Measurements from ENCODE around the gene FKBP2.

The FKBP2 gene

GRCh38 chr11:64250415-64251015 is 9.6 kb downstream of the FKBP2 start:
- DNase-seq, result no peak

GRCh38 chr11:64251016-64251752 is 10.3 kb downstream of the FKBP2 start, which contains the start of gene PLCB3:
PLCB3 (plus strand) TSS chr11:64251530; CDS start chr11:64251650, 120 bp downstream.
- peak; percentile 70 to 75 for DNase-seq

- no peak for DNase-seq
Measured at GRCh38 chr11:64251753-64252002, 10.8 kb downstream of the FKBP2 start.

- DNase-seq, result peak in 1 of 2 donors; percentile 52
Measured at GRCh38 chr11:64252003-64252872, 11.3 kb downstream of the FKBP2 start.

GRCh38 chr11:64253043-64253442 is 12.1 kb downstream of the FKBP2 start:
- no peak for DNase-seq

- DNase-seq, result no peak
Measured at GRCh38 chr11:64253481-64253880, 12.6 kb downstream of the FKBP2 start.

GRCh38 chr11:64254326-64254725 is 13.4 kb downstream of the FKBP2 start:
- DNase-seq, result no peak

- DNase-seq, result no peak
Measured at GRCh38 chr11:64255135-64256128, 14.5 kb downstream of the FKBP2 start.

- DNase-seq, result no peak
Measured at GRCh38 chr11:64256300-64256699, 15.4 kb downstream of the FKBP2 start.

- no peak for DNase-seq
Measured at GRCh38 chr11:64258356-64258755, 17.5 kb downstream of the FKBP2 start.

GRCh38 chr11:64258946-64259532 is 18.1 kb downstream of the FKBP2 start:
- no peak for DNase-seq

- no peak for DNase-seq
Measured at GRCh38 chr11:64259533-64260067, 18.7 kb downstream of the FKBP2 start.

- DNase-seq, result no peak
Measured at GRCh38 chr11:64260147-64260708, 19.3 kb downstream of the FKBP2 start.

GRCh38 chr11:64261556-64262080 is 20.7 kb downstream of the FKBP2 start:
- no peak for DNase-seq

- DNase-seq, result no peak
Measured at GRCh38 chr11:64262271-64263002, 21.5 kb downstream of the FKBP2 start.

GRCh38 chr11:64263021-64263946 is 22.4 kb downstream of the FKBP2 start:
- no peak for DNase-seq

GRCh38 chr11:64263947-64264317 is 23.0 kb downstream of the FKBP2 start:
- DNase-seq, result no peak

- no peak for DNase-seq
Measured at GRCh38 chr11:64264371-64264852, 23.5 kb downstream of the FKBP2 start.

Measured in stimulated activated CD4-positive, alpha-beta T cell treated with anti-CD3 and anti-CD28 coated beads, Interleukin-2, amount 100 ng/mL, for 24 hours (primary cell).